Neuronal stem cell (in vitro differentiated cells): ENCODE data around the gene SELENOV. TPM values are rescaled to one million over a fixed set of nuclear protein-coding genes. Genes with fewer than 3 reads are reported as not detected.
A peak's percentile ranks its signal among the peaks of the same experiment; 100 is the strongest.

Experiments used
- DNase-seq: peaks from one replicate; pipeline ENCODE4 v3.0.0-alpha.2; 2013; ENCODE audit warnings: low spot score
- H2AFZ ChIP-seq: one replicate; pipeline ENCODE4 v1.6.1; 2013; ENCODE audit warnings: mild to moderate bottlenecking, low read length, inconsistent platforms
- H2AK5ac ChIP-seq: 2 replicates; pipeline ENCODE4 v1.6.1; 2013; ENCODE audit warnings: low read depth, mild to moderate bottlenecking, inconsistent platforms, low read length, moderate library complexity, mixed read lengths
- H2BK120ac ChIP-seq: 2 replicates; pipeline ENCODE4 v1.6.1; 2013; ENCODE audit warnings: low read depth, mild to moderate bottlenecking, inconsistent platforms, low read length, moderate library complexity, mixed read lengths
- H2BK12ac ChIP-seq: one replicate; pipeline ENCODE4 v1.6.1; 2013; ENCODE audit warnings: low read length, inconsistent platforms
- H2BK15ac ChIP-seq: 2 replicates; pipeline ENCODE4 v1.6.1; 2013; ENCODE audit warnings: mild to moderate bottlenecking, low read length, inconsistent platforms, mixed read lengths
- H2BK5ac ChIP-seq: one replicate; pipeline ENCODE4 v1.6.1; 2013; ENCODE audit warnings: inconsistent platforms, mild to moderate bottlenecking, low read length, moderate library complexity
- H3K14ac ChIP-seq: one replicate; pipeline ENCODE4 v1.6.1; 2013; ENCODE audit warnings: low read length, inconsistent platforms
- H3K18ac ChIP-seq: 2 replicates; pipeline ENCODE4 v1.6.1; 2013; ENCODE audit warnings: low read length, inconsistent platforms
- H3K23ac ChIP-seq: 2 replicates; pipeline ENCODE4 v1.6.1; 2013; ENCODE audit warnings: low read depth, mild to moderate bottlenecking, mixed read lengths, low read length, inconsistent platforms; ENCODE audit not compliant: poor library complexity
- H3K27ac ChIP-seq: replicated peaks from 3 replicates; pipeline ENCODE4 v1.5.1; 2013; ENCODE audit warnings: low read length, inconsistent platforms
- H3K27me3 ChIP-seq, 3 experiments: 2 replicates each; pipeline ENCODE4 v1.6.1; 2013; ENCODE audit warnings: low read length in 3 of 3, mild to moderate bottlenecking in 2 of 3, inconsistent platforms in 1 of 3, low read depth in 1 of 3, mixed read lengths in 1 of 3, moderate library complexity in 1 of 3; ENCODE audit not compliant: control insufficient read depth in 3 of 3, insufficient read depth in 3 of 3
- H3K36me3 ChIP-seq, 2 donors: replicated peaks in 1 of 2; 2 replicates each; pipeline ENCODE4 v1.6.1; 2013; ENCODE audit warnings: low read length in 2 of 2; ENCODE audit not compliant: control insufficient read depth in 2 of 2, insufficient read depth in 2 of 2
- H3K4ac ChIP-seq: 2 replicates; pipeline ENCODE4 v1.6.1; 2013; ENCODE audit warnings: inconsistent platforms, mild to moderate bottlenecking, low read length, moderate library complexity
- H3K4me1 ChIP-seq, 2 donors: 1 replicate in 1 of 2; 2 replicates in 1 of 2; pipeline ENCODE4 v1.6.1; 2013; ENCODE audit warnings: low read length in 2 of 2, low read depth in 1 of 2; ENCODE audit not compliant: control insufficient read depth in 2 of 2, insufficient read depth in 1 of 2
- H3K4me2 ChIP-seq: one replicate; pipeline ENCODE4 v1.6.1; 2013; ENCODE audit warnings: mild to moderate bottlenecking, low read length, inconsistent platforms; ENCODE audit not compliant: insufficient read depth, poor library complexity, severe bottlenecking
- H3K4me3 ChIP-seq, 2 donors: 2 replicates each; pipeline ENCODE4 v1.5.1; 2013; ENCODE audit warnings: low read length in 2 of 2, mild to moderate bottlenecking in 2 of 2, inconsistent platforms in 1 of 2, moderate library complexity in 1 of 2
- H3K79me1 ChIP-seq: one replicate; pipeline ENCODE4 v1.6.1; 2013; ENCODE audit warnings: low read depth, mild to moderate bottlenecking, inconsistent platforms, low read length, moderate library complexity
- H3K9ac ChIP-seq: one replicate; pipeline ENCODE4 v1.6.1; 2013; ENCODE audit warnings: mild to moderate bottlenecking, low read depth, low read length, inconsistent platforms; ENCODE audit not compliant: poor library complexity
- H3K9me3 ChIP-seq, 2 donors: replicated peaks in 1 of 2; 2 replicates each; pipeline versions ENCODE3 to v1.6.1; 2013; ENCODE audit warnings: low read length in 2 of 2, mild to moderate bottlenecking in 2 of 2, inconsistent platforms in 1 of 2, low read depth in 1 of 2, mixed read lengths in 1 of 2, moderate library complexity in 1 of 2; ENCODE audit not compliant: control insufficient read depth in 2 of 2, insufficient read depth in 1 of 2
- H4K8ac ChIP-seq: one replicate; pipeline ENCODE4 v1.6.1; 2013; ENCODE audit warnings: low read depth, mild to moderate bottlenecking, inconsistent platforms, low read length, moderate library complexity
- H4K91ac ChIP-seq: one replicate; pipeline ENCODE4 v1.6.1; 2013; ENCODE audit warnings: low read length, low read depth, mild to moderate bottlenecking, inconsistent platforms; ENCODE audit not compliant: poor library complexity
- WGBS, 2 donors: extraction: QIAGEN DNeasy Blood & Tissue Kit; methylation state at CpG; one replicate each; pipeline ENCODE4 v1.1.7; 2013; ENCODE audit warnings: missing lambda C conversion rate in 2 of 2, mixed read lengths in 1 of 2; ENCODE audit not compliant: insufficient read length in 2 of 2, insufficient replicate concordance in 1 of 2; ENCODE audit errors: extremely low coverage in 2 of 2; 5-methylcytosine and 5-hydroxymethylcytosine counted together
- polyA plus RNA-seq, 2 experiments: library from polyadenylated mRNA; stranded (reverse); fragments of 200-250 nt; gene quantifications; one replicate each; pipeline ENCODE4 v1.2.3, GENCODE V29; 2013

SELENOV gene
- polyA plus RNA-seq (2013, experiment 1 of 2): 4.2 TPM
- polyA plus RNA-seq (2013, experiment 2 of 2): 4.3 TPM

GRCh38 chr19:39514840-39515550, at the start of gene SELENOV:
SELENOV (plus strand) TSS chr19:39515139; CDS start chr19:39515213, 74 bp downstream.
- Histone ChIP-seq H3K4me1 (peaks cover 5 to 8% of the 10 kb centered on the region in 2 donors), H2AFZ (peak within 1 kb of the TSS; percentile 91), H3K9ac (peak within 1 kb of the TSS; percentile 82), H2AK5ac (peak within 1 kb of the TSS; percentile 87), H3K4ac (peak within 1 kb of the TSS; percentile 66), H3K9me3 (peaks cover 0 to 2% of the 10 kb centered on the region in 2 donors), H4K8ac (no peak within 1 kb of the TSS), H3K18ac (peak within 1 kb of the TSS; percentile 93), H2BK5ac (peak within 1 kb of the TSS; percentile 83), H3K27me3 (peaks cover 7 to 26% (median 20%) of the 10 kb centered on the region in 3 experiments), H3K27ac (no peak within 1 kb of the TSS), H3K4me2 (peak within 1 kb of the TSS; percentile 89), H3K4me3 (peak within 1 kb of the TSS; percentile 55 to 95), H3K14ac (peak within 1 kb of the TSS; percentile 92), H4K91ac (no peak within 1 kb of the TSS), H2BK15ac (peak within 1 kb of the TSS; percentile 95), H3K23ac (peak within 1 kb of the TSS; percentile 69), H2BK12ac (peak within 1 kb of the TSS; percentile 65), H3K79me1 (no peaks in the 10 kb centered on the region), H2BK120ac (peak within 1 kb of the TSS; percentile 76), H3K36me3 (peaks cover 0 to 3% of the 10 kb centered on the region in 2 donors)
- WGBS, 2 donors: no CpG with 5 or more reads among the region's 56 CpGs
- no peak for DNase-seq

- no peaks in the 10 kb centered on the region for H3K9me3 ChIP-seq
- no peak overlapping the region for H2BK5ac ChIP-seq
- H2BK15ac ChIP-seq: no peak overlapping the region
- no peak overlapping the region for H2AFZ ChIP-seq
- H3K18ac ChIP-seq: no peak overlapping the region
- no peak overlapping the region for H3K14ac ChIP-seq
- H2BK120ac ChIP-seq: no peak overlapping the region
- no peak overlapping the region for H3K4me3 ChIP-seq
- peaks cover 50 to 88% of the 10 kb centered on the region in 2 donors for H3K36me3 ChIP-seq
- H3K4me1 ChIP-seq: no peaks in the 10 kb centered on the region
- H4K91ac ChIP-seq: no peak overlapping the region
- H3K27ac ChIP-seq: no peak overlapping the region
- no peak overlapping the region for H3K4ac ChIP-seq
- H3K27me3 ChIP-seq: no peaks in the 10 kb centered on the region
- peak overlapping the region; percentile 35 for H3K9ac ChIP-seq
- H4K8ac ChIP-seq: no peak overlapping the region
- no peak for DNase-seq
- no peak overlapping the region for H3K4me2 ChIP-seq
- no peak overlapping the region for H2BK12ac ChIP-seq
- H3K23ac ChIP-seq: no peak overlapping the region
- H2AK5ac ChIP-seq: no peak overlapping the region
- no CpG with 5 or more reads among the region's 18 CpGs for WGBS, 2 donors
- H3K79me1 ChIP-seq: no peaks in the 10 kb centered on the region
Measured at GRCh38 chr19:39465956-39466747, 48.8 kb upstream of the SELENOV start.

- no peak overlapping the region for H3K27ac ChIP-seq
- H3K4me1 ChIP-seq: no peaks in the 10 kb centered on the region
- no peak overlapping the region for H2AFZ ChIP-seq
- no peak overlapping the region for H4K91ac ChIP-seq
- H4K8ac ChIP-seq: no peak overlapping the region
- no peaks in the 10 kb centered on the region for H3K27me3 ChIP-seq
- H2BK12ac ChIP-seq: no peak overlapping the region
- peaks cover 67 to 98% of the 10 kb centered on the region in 2 donors for H3K36me3 ChIP-seq
- no peak overlapping the region for H3K23ac ChIP-seq
- H3K4me3 ChIP-seq: no peak overlapping the region
- H3K14ac ChIP-seq: no peak overlapping the region
- no peak overlapping the region for H2BK15ac ChIP-seq
- H2BK120ac ChIP-seq: no peak overlapping the region
- DNase-seq: no peak
- H3K9ac ChIP-seq: no peak overlapping the region
- no peaks in the 10 kb centered on the region for H3K9me3 ChIP-seq
- no peak overlapping the region for H2BK5ac ChIP-seq
- no peak overlapping the region for H3K4ac ChIP-seq
- no peak overlapping the region for H3K4me2 ChIP-seq
- no peak overlapping the region for H3K18ac ChIP-seq
- H3K79me1 ChIP-seq: peaks cover 4% of the 10 kb centered on the region
- H2AK5ac ChIP-seq: no peak overlapping the region
- WGBS, 2 donors: no CpG with 5 or more reads among the region's 7 CpGs
Measured at GRCh38 chr19:39467941-39468340, 47.0 kb upstream of the SELENOV start.

- Histone ChIP-seq H3K4ac (no peak overlapping the region), H3K36me3 (peaks cover 77 to 98% of the 10 kb centered on the region in 2 donors), H3K9me3 (no peaks in the 10 kb centered on the region), H3K18ac (no peak overlapping the region), H3K4me3 (no peak overlapping the region), H2AFZ (no peak overlapping the region), H4K91ac (no peak overlapping the region), H2AK5ac (no peak overlapping the region), H2BK5ac (no peak overlapping the region), H3K79me1 (peaks cover 4% of the 10 kb centered on the region), H3K27ac (no peak overlapping the region), H4K8ac (no peak overlapping the region), H3K4me2 (no peak overlapping the region), H2BK15ac (no peak overlapping the region), H2BK120ac (no peak overlapping the region), H3K23ac (no peak overlapping the region), H2BK12ac (no peak overlapping the region), H3K4me1 (no peaks in the 10 kb centered on the region), H3K14ac (no peak overlapping the region), H3K27me3 (no peaks in the 10 kb centered on the region), H3K9ac (no peak overlapping the region)
- no CpG with 5 or more reads among the region's 11 CpGs for WGBS, 2 donors
- no peak for DNase-seq
Measured at GRCh38 chr19:39469036-39469435, 45.9 kb upstream of the SELENOV start.
